Astrocyte (in vitro differentiated cells and primary cell): Measurements from ENCODE around the gene CHST11. TPM values are rescaled to one million over a fixed set of nuclear protein-coding genes. Genes with fewer than 3 reads are reported as not detected.
"Not testable (repeated sequence)": the region's sequence is repeated elsewhere in the genome, so short reads cannot be mapped to it uniquely, and the experiment has no call there.

Experiments used
- DNase-seq: peaks from one replicate; pipeline ENCODE4 v3.0.0-alpha.2; 2010; ENCODE audit warnings: low read depth
- FAIRE-seq: peaks from 2 replicates; lab custom pipeline; 2011; peaks lifted over from hg19 to GRCh38; lab: Jason Lieb, UNC
- H2AFZ ChIP-seq: 2 replicates; pipeline ENCODE4 v1.6.0; 2012; ENCODE audit warnings: low read depth, low read length, inconsistent platforms
- H3K27ac ChIP-seq: 2 replicates; pipeline ENCODE4 v1.5.1; 2011; ENCODE audit warnings: low read depth, low read length, inconsistent platforms
- H3K27me3 ChIP-seq: 2 replicates; pipeline ENCODE4 v1.6.0; 2011; ENCODE audit warnings: low read length, inconsistent platforms; ENCODE audit not compliant: insufficient read depth
- H3K36me3 ChIP-seq: 2 replicates; pipeline ENCODE4 v1.5.1; 2011; ENCODE audit warnings: low read length, inconsistent platforms; ENCODE audit not compliant: insufficient read depth
- H3K4me1 ChIP-seq: 2 replicates; pipeline ENCODE4 v1.5.1; 2011; ENCODE audit warnings: low read length, inconsistent platforms; ENCODE audit not compliant: insufficient read depth
- H3K4me2 ChIP-seq: 2 replicates; pipeline ENCODE4 v1.6.0; 2012; ENCODE audit warnings: low read length, inconsistent platforms
- H3K4me3 ChIP-seq: 2 replicates; pipeline ENCODE4 v1.5.1; 2011; ENCODE audit warnings: low read depth, mild to moderate bottlenecking, low read length, inconsistent platforms; ENCODE audit not compliant: insufficient read depth
- H3K79me2 ChIP-seq: 2 replicates; pipeline ENCODE4 v1.6.0; 2012; ENCODE audit warnings: mild to moderate bottlenecking, low read length, inconsistent platforms; ENCODE audit not compliant: insufficient read depth
- H3K9ac ChIP-seq: 2 replicates; pipeline ENCODE4 v1.6.0; 2012; ENCODE audit warnings: mild to moderate bottlenecking, low read length, inconsistent platforms
- H3K9me3 ChIP-seq: 2 replicates; pipeline ENCODE4 v1.5.1; 2012; ENCODE audit warnings: low read depth, mild to moderate bottlenecking, low read length, inconsistent platforms; ENCODE audit not compliant: insufficient read depth
- H4K20me1 ChIP-seq: 2 replicates; pipeline ENCODE4 v1.6.0; 2012; ENCODE audit warnings: low read length, inconsistent platforms; ENCODE audit not compliant: insufficient read depth
- H3K27ac Mint-ChIP-seq: one replicate; pipeline ENCODE4 v1.8.0; 2021; ENCODE audit warnings: mild to moderate bottlenecking, mixed read lengths; ENCODE audit not compliant: unreplicated experiment
- H3K27me3 Mint-ChIP-seq: one replicate; pipeline ENCODE4 v1.8.0; 2021; ENCODE audit warnings: low read depth, mixed read lengths; ENCODE audit not compliant: unreplicated experiment
- H3K36me3 Mint-ChIP-seq: one replicate; pipeline ENCODE4 v1.8.0; 2021; ENCODE audit warnings: low read depth, mixed read lengths; ENCODE audit not compliant: unreplicated experiment
- H3K4me1 Mint-ChIP-seq: one replicate; pipeline ENCODE4 v1.8.0; 2021; ENCODE audit warnings: low read depth, mixed read lengths; ENCODE audit not compliant: unreplicated experiment
- H3K4me3 Mint-ChIP-seq: one replicate; pipeline ENCODE4 v1.8.0; 2021; ENCODE audit warnings: mild to moderate bottlenecking, moderate library complexity, mixed read lengths; ENCODE audit not compliant: unreplicated experiment
- H3K9me3 Mint-ChIP-seq: one replicate; pipeline ENCODE4 v1.8.0; 2021; ENCODE audit warnings: mild to moderate bottlenecking, mixed read lengths; ENCODE audit not compliant: unreplicated experiment
- CTCF ChIP-seq: IDR thresholded peaks from 2 replicates; pipeline ENCODE4 v1.5.1; 2011; ENCODE audit warnings: low read depth, mild to moderate bottlenecking, inconsistent platforms, low read length, moderate library complexity; ENCODE audit not compliant: insufficient read depth
- EZH2 ChIP-seq: IDR thresholded peaks from 2 replicates; pipeline ENCODE4 v1.6.1; 2012; ENCODE audit warnings: mild to moderate bottlenecking, low read length, inconsistent platforms; ENCODE audit not compliant: insufficient read depth
- total RNA-seq: library from RNA; stranded (reverse); gene quantifications from 2 replicates; pipeline ENCODE4 v1.2.1, GENCODE V29; 2021

Gene CHST11
- total RNA-seq, 1 donor from 2014 or later, result 30.2 TPM

- H3K27ac ChIP-seq, result no peak overlapping the region
- H2AFZ ChIP-seq, result no peak overlapping the region
- peaks cover 30% of the 10 kb centered on the region for H3K79me2 ChIP-seq
- peaks cover 61% of the 10 kb centered on the region for H4K20me1 ChIP-seq
- H3K4me1 ChIP-seq, result peaks cover 6% of the 10 kb centered on the region
- TF ChIP-seq CTCF (no peak), EZH2 (no peak)
- H3K9me3 ChIP-seq, result peaks cover 5% of the 10 kb centered on the region
- DNase-seq (no peak), FAIRE-seq (no peak)
- H3K27me3 ChIP-seq, result no peaks in the 10 kb centered on the region
- H3K4me1 Mint-ChIP-seq, result peaks cover 3% of the 10 kb centered on the region
- H3K36me3 ChIP-seq, result no peaks in the 10 kb centered on the region
- H3K4me3 Mint-ChIP-seq, result no peak overlapping the region
- H3K9ac ChIP-seq, result no peak overlapping the region
- H3K9me3 Mint-ChIP-seq, result peaks cover 5% of the 10 kb centered on the region
- H3K4me3 ChIP-seq, result no peak overlapping the region
- no peak overlapping the region for H3K27ac Mint-ChIP-seq
- H3K4me2 ChIP-seq, result no peak overlapping the region
- no peaks in the 10 kb centered on the region for H3K27me3 Mint-ChIP-seq
- peaks cover 21% of the 10 kb centered on the region for H3K36me3 Mint-ChIP-seq
These were observed 106.0 kb downstream of the CHST11 start for GRCh38 chr12:104562763-104563162.

GRCh38 chr12:104564662-104565061 lies 107.9 kb downstream of the CHST11 start:
- not testable (repeated sequence) for H3K4me3 ChIP-seq, H3K9ac ChIP-seq, H3K27me3 ChIP-seq, H3K36me3 ChIP-seq, H3K4me1 Mint-ChIP-seq, H3K27ac Mint-ChIP-seq, H2AFZ ChIP-seq, FAIRE-seq, H3K4me2 ChIP-seq, H3K9me3 Mint-ChIP-seq, H3K27ac ChIP-seq, H3K4me3 Mint-ChIP-seq, H3K9me3 ChIP-seq, DNase-seq, H3K4me1 ChIP-seq, H3K27me3 Mint-ChIP-seq
- peaks cover 18% of the 10 kb centered on the region for H3K36me3 Mint-ChIP-seq
- Histone ChIP-seq H3K79me2 (peaks cover 33% of the 10 kb centered on the region), H4K20me1 (peaks cover 64% of the 10 kb centered on the region)

- Histone ChIP-seq H3K36me3 (no peaks in the 10 kb centered on the region), H3K27ac (no peak overlapping the region), H3K4me3 (no peak overlapping the region), H3K4me2 (no peak overlapping the region), H3K4me1 (peaks cover 6% of the 10 kb centered on the region), H4K20me1 (peaks cover 64% of the 10 kb centered on the region), H3K9me3 (peaks cover 5% of the 10 kb centered on the region), H3K79me2 (peaks cover 34% of the 10 kb centered on the region), H2AFZ (peak overlapping the region; percentile 10), H3K9ac (peak overlapping the region; percentile 29), H3K27me3 (no peaks in the 10 kb centered on the region)
- DNase-seq, result peak; percentile 31
- peaks cover 16% of the 10 kb centered on the region for H3K36me3 Mint-ChIP-seq
- H3K4me3 Mint-ChIP-seq, result no peak overlapping the region
- H3K27me3 Mint-ChIP-seq, result no peaks in the 10 kb centered on the region
- H3K27ac Mint-ChIP-seq, result peak overlapping the region; percentile 26
- TF ChIP-seq EZH2, result no peak
- no peak for TF ChIP-seq CTCF
- H3K9me3 Mint-ChIP-seq, result peaks cover 8% of the 10 kb centered on the region
- no peak for FAIRE-seq
- H3K4me1 Mint-ChIP-seq, result peaks cover 3% of the 10 kb centered on the region
These were observed 109.0 kb downstream of the CHST11 start for GRCh38 chr12:104565606-104566243.
